ENCODE data around the gene GNA12. TPM values are rescaled to one million over a fixed set of nuclear protein-coding genes. Genes with fewer than 3 reads are reported as not detected.
A peak's percentile ranks its signal among the peaks of the same experiment; 100 is the strongest.

GNA12 gene
- total RNA-seq, 1 donor = 27.1 TPM

DNA sequence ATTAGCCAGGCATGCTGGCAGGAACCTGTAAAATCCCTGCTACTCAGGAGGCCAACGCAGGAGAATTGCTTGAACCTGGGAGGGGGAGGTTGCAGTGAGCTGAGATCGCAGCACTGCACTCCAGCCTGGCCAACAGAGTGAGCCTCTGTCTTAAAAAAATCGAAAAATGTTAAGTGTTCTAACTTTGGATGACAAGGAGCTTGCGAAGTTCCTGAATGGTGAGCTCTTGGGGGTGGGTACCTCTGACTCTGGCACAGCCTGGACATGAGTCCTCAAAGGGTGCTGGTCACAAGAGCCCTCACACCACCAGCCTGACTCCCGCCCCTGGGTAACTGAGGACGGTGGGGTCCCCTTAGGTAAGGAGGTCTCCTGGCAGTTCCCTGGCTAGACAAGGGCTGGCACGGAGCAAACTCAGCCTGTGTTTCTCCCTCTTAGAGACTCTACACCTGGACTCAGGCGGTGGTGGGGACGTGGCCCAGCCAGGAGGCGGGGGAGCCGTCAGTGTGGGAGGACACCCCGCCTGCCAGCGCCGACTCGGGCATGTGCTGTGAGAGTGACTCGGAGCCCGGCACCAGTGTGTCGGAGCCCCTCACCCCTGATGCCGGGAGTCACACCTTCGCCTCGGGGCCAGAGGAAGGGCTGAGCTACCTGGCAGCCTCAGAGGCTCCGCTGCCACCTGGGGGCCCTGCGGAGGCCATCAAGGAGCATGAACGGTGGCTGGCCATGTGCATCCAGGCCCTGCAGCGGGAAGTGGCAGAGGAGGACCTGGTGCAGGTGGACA, 132.0 kb downstream of the GNA12 start:
- H3K27ac ChIP-seq (ENCODE audit: low read depth, low read length) = no peak overlapping the region
- H2AFZ ChIP-seq (ENCODE audit: low read length) = no peak overlapping the region
- peaks cover 3% of the 10 kb centered on the region for H3K36me3 ChIP-seq (ENCODE audit: insufficient read depth, low read length)
- H3K27me3 ChIP-seq (ENCODE audit: insufficient read depth, low read length) = no peaks in the 10 kb centered on the region
- no peak overlapping the region for H3K4me3 ChIP-seq (ENCODE audit: insufficient read depth, low read length)
- H3K79me2 ChIP-seq (ENCODE audit: insufficient read depth, low read length) = no peaks in the 10 kb centered on the region
- H3K4me1 ChIP-seq (ENCODE audit: insufficient read depth, low read length) = no peaks in the 10 kb centered on the region
- no peak for DNase-seq (ENCODE audit: insufficient read length, low spot score, missing footprints)
- H3K4me2 ChIP-seq (ENCODE audit: insufficient read depth, low read length) = no peak overlapping the region
- no peaks in the 10 kb centered on the region for H4K20me1 ChIP-seq (ENCODE audit: insufficient read depth, low read length)
- TF ChIP-seq, protein P1, sequence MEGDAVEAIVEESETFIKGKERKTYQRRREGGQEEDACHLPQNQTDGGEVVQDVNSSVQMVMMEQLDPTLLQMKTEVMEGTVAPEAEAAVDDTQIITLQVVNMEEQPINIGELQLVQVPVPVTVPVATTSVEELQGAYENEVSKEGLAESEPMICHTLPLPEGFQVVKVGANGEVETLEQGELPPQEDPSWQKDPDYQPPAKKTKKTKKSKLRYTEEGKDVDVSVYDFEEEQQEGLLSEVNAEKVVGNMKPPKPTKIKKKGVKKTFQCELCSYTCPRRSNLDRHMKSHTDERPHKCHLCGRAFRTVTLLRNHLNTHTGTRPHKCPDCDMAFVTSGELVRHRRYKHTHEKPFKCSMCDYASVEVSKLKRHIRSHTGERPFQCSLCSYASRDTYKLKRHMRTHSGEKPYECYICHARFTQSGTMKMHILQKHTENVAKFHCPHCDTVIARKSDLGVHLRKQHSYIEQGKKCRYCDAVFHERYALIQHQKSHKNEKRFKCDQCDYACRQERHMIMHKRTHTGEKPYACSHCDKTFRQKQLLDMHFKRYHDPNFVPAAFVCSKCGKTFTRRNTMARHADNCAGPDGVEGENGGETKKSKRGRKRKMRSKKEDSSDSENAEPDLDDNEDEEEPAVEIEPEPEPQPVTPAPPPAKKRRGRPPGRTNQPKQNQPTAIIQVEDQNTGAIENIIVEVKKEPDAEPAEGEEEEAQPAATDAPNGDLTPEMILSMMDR (IDR thresholded peaks at IDR 0.05; ENCODE audit: extremely low read depth, low read depth, low read length) = no peak
- no peaks in the 10 kb centered on the region for H3K9me3 ChIP-seq (ENCODE audit: low read depth, low read length)

GRCh38 chr7:2710901-2711551, 133.1 kb downstream of the GNA12 start:
- DNase-seq (ENCODE audit: insufficient read length, low spot score, missing footprints) = no peak

GRCh38 chr7:2710286-2710655, 133.8 kb downstream of the GNA12 start:
- H3K4me3 ChIP-seq (ENCODE audit: insufficient read depth, low read length) = peak overlapping the region; percentile 47
- DNase-seq (ENCODE audit: insufficient read length, low spot score, missing footprints) = no peak
- H4K20me1 ChIP-seq (ENCODE audit: insufficient read depth, low read length) = no peaks in the 10 kb centered on the region
- no peaks in the 10 kb centered on the region for H3K27me3 ChIP-seq (ENCODE audit: insufficient read depth, low read length)
- no peak overlapping the region for H2AFZ ChIP-seq (ENCODE audit: low read length)
- H3K36me3 ChIP-seq (ENCODE audit: insufficient read depth, low read length) = no peaks in the 10 kb centered on the region
- H3K9me3 ChIP-seq (ENCODE audit: low read depth, low read length) = no peaks in the 10 kb centered on the region
- H3K27ac ChIP-seq (ENCODE audit: low read depth, low read length) = no peak overlapping the region
- peak overlapping the region; percentile 67 for H3K4me2 ChIP-seq (ENCODE audit: insufficient read depth, low read length)
- H3K4me1 ChIP-seq (ENCODE audit: insufficient read depth, low read length) = no peaks in the 10 kb centered on the region
- TF ChIP-seq, protein P1 (IDR thresholded peaks at IDR 0.05; ENCODE audit: extremely low read depth, low read depth, low read length) = no peak
- no peaks in the 10 kb centered on the region for H3K79me2 ChIP-seq (ENCODE audit: insufficient read depth, low read length)

More at GRCh38 chr7:2710901-2711551, 133.1 kb downstream of the GNA12 start:
- H3K79me2 ChIP-seq (ENCODE audit: insufficient read depth, low read length) = no peaks in the 10 kb centered on the region
- TF ChIP-seq, protein P1 (IDR thresholded peaks at IDR 0.05; ENCODE audit: extremely low read depth, low read depth, low read length) = no peak
- no peaks in the 10 kb centered on the region for H3K9me3 ChIP-seq (ENCODE audit: low read depth, low read length)
- no peaks in the 10 kb centered on the region for H3K36me3 ChIP-seq (ENCODE audit: insufficient read depth, low read length)
- no peaks in the 10 kb centered on the region for H3K4me1 ChIP-seq (ENCODE audit: insufficient read depth, low read length)
- no peak overlapping the region for H3K27ac ChIP-seq (ENCODE audit: low read depth, low read length)
- H3K27me3 ChIP-seq (ENCODE audit: insufficient read depth, low read length) = no peaks in the 10 kb centered on the region
- H2AFZ ChIP-seq (ENCODE audit: low read length) = no peak overlapping the region
- H3K4me3 ChIP-seq (ENCODE audit: insufficient read depth, low read length) = no peak overlapping the region
- H3K4me2 ChIP-seq (ENCODE audit: insufficient read depth, low read length) = no peak overlapping the region
- H4K20me1 ChIP-seq (ENCODE audit: insufficient read depth, low read length) = no peaks in the 10 kb centered on the region

DNA sequence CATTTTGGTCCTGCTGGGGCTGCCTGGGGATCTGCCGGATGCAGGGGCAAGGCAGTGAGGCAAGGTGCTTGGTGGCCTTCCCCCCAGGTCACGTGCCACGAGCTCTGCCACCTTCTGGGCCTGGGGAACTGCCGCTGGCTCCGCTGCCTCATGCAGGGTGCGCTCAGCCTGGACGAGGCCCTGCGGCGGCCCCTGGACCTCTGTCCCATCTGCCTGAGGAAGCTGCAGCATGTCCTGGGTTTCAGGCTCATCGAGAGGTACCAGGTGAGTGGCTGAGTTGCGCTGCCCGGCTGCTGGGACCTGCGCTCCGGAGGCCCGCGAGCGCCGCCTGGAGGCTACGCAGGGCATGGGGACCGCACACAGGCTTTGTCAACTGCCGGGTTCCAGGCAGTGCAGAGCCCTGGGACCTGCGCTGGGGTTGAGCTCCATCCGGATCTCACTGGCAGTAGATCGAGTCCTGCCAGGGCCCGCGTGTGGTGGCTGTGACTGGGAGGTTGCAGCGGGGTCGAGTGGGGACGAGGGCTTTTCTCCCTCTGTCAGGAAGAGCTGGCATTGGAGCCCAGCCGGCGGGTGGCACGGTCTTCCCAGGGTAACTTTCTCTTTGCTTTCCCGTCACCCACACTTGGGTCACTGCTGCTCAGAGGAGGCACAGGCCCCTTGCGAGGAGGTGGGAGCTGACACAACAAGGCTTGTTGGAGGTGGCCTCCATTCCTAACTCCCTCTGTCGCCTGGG, 134.4 kb downstream of the GNA12 start:
- no peaks in the 10 kb centered on the region for H4K20me1 ChIP-seq (ENCODE audit: insufficient read depth, low read length)
- no peak overlapping the region for H2AFZ ChIP-seq (ENCODE audit: low read length)
- H3K36me3 ChIP-seq (ENCODE audit: insufficient read depth, low read length) = no peaks in the 10 kb centered on the region
- H3K4me2 ChIP-seq (ENCODE audit: insufficient read depth, low read length) = peak overlapping the region; percentile 67
- H3K9me3 ChIP-seq (ENCODE audit: low read depth, low read length) = no peaks in the 10 kb centered on the region
- no peaks in the 10 kb centered on the region for H3K79me2 ChIP-seq (ENCODE audit: insufficient read depth, low read length)
- H3K27me3 ChIP-seq (ENCODE audit: insufficient read depth, low read length) = no peaks in the 10 kb centered on the region
- DNase-seq (ENCODE audit: insufficient read length, low spot score, missing footprints) = peak; percentile 97
- H3K4me1 ChIP-seq (ENCODE audit: insufficient read depth, low read length) = no peaks in the 10 kb centered on the region
- TF ChIP-seq, protein P1 (IDR thresholded peaks at IDR 0.05; ENCODE audit: extremely low read depth, low read depth, low read length) = peak; percentile 80
- H3K4me3 ChIP-seq (ENCODE audit: insufficient read depth, low read length) = peak overlapping the region; percentile 47
- no peak overlapping the region for H3K27ac ChIP-seq (ENCODE audit: low read depth, low read length)

All from osteoblast (primary cell).